Measurements from ENCODE around the gene SMIM44.
"Not testable (repeated sequence)": the region's sequence is repeated elsewhere in the genome, so short reads cannot be mapped to it uniquely, and the experiment has no call there.

SMIM44 gene

DNA sequence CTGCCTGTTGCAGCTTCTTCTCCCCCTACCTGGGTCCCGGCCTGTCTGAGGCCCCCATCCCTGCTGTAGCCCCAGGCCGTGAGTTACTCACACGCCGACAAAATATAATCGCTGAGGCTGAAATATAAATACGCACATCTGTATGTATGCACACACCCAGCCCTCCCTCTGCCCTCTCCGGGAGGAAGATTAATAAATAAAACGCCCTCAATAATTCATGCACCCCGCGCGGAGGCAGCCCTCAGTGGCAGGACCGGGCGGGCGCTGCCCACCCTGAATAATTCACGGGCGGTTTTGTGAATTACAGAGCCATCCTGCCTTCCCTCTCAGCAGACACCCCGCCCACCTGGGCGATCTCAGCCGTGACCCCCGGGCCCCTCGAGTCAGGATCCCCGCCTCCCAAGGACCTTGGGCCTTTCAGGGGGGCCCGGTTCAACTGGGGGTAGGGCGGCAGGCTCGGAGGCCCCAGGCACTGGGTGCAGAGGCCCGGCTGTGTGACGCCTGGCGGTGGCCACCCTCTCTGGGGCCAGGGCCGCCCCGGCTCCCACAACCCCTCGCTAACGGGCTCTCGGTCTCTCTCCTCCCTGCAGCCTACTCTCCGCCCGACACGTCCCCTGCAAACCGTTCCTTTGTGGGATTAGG is 27.2 kb downstream of the SMIM44 start:
- peak; percentile 74 for DNase-seq

DNA sequence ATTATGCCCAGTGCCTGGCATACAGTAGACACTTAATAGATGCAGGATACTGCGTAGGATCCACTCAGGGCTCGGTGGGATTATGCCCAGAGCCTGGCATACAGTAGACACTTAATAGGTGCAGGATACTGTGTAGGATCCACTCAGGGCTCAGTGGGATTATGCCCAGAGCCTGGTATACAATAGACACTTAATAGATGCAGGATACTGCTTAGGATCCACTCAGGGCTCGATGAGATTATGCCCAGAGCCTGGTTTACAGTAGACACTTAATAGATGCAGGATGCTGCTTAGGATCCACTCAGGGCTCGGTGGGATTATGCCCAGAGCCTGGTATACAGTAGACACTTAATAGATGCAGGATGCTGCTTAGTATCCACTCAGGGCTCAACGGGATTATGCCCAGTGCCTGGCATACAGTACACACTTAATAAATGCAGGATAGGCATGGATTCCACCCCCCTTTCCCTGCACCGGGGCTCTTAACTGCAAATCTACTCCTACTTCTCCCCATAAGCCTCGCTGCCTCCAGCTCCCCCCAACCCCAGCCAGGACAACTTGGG is 27.8 kb downstream of the SMIM44 start:
- DNase-seq: no peak

DNA sequence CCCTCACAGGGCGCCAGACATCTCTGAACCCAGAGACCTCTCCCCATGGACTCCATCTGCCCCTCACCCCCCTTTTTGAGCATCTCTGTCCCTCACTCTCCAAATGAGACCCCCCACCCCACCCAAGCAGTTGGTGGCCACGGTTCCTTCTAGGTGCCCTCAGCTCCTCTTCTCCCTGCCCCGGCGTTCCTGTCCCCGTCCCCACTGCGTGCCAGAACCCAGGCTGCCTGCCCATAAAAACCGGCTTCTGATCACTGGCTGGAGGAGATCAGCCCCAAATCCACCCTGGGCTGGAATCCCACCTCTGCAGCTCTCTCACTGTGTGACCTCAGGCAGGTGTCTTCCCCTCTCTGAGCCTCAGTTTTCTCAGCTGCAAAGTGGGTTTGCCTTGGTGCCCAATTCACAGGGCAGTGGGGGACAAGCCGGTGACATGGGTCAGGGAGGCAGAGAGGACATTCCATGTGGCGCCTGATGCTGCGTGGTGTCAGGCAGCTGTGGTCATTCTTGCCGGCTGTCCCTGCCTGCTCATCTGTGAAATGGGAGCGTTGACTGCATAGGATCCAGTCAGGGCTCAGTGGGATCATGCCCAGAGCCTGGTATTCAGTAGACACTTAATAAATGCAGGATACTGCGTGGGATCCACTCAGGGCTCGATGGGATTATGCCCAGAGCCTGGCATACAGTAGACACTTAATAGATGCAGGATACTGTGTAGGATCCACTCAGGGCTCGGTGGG is 28.4 kb downstream of the SMIM44 start:
- no peak for DNase-seq

DNA sequence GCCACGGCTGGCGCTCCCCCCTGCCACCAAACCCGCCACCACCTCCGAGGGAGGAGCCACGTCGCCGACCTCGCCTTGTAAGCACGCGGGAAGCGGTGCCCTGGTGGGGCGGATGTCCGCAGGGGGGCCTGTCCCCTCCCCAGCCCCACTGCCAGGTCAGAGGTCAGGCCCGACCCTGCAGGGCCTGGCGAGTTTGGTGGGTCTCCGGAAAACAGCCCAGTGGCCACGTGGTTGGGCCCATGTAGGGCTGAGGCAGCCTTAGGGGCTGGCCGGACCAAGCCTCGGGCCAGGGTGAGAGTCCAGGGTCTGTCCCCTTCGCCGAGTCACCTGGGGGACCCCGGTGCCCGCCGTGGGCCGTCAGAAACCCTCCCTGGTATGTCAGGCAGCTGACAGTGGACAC is 29.4 kb downstream of the SMIM44 start:
- DNase-seq: no peak

DNA sequence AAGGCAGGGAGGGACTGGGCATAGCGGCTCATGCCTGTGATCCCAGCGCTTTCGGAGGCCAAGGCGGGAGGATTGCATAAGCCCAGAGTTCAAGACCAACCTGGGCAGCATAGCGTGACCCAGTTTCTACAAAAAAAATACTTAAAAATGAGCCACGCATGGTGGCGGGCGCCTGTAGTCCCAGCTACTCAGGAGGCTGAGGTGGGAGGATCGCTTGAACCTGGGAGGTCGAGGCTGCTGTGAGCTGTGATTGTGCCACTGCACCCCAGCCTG is 30.4 kb downstream of the SMIM44 start:
- not testable (repeated sequence) for DNase-seq

DNA sequence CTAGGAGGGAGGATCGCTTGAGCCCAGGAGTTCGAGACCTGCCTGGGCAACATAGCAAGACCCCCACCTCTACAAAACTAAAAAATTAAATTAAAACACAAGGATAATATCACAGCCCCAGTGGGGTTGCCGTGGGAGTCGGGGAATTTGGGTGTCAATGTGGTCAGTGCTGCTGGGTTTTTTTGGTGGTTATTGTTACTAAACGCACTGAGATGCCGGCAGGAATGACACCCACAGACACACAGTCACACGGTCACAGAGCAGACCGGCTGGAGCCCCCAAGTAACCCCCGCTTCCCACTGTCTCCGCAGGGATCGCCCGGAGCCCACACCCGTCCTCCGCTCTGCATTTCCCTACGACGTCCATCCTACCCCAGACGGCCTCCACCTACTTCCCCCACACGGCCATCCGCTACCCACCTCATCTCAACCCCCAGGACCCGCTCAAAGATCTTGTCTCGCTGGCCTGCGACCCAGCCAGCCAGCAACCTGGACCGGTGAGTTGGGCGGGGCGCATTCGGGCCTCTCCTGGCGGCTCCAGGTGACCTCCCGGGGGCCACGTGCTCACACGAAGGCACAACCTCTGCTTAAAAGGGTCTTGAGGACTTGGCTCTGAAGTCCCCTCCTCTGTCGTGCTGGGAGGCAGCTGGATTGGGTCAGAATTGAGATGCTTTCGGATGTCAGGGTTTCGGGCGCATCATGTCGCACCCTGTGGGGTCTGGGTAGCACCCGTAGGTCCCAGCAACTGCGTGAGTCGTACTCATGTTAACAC is 30.9 kb downstream of the SMIM44 start:
- no peak for DNase-seq

DNA sequence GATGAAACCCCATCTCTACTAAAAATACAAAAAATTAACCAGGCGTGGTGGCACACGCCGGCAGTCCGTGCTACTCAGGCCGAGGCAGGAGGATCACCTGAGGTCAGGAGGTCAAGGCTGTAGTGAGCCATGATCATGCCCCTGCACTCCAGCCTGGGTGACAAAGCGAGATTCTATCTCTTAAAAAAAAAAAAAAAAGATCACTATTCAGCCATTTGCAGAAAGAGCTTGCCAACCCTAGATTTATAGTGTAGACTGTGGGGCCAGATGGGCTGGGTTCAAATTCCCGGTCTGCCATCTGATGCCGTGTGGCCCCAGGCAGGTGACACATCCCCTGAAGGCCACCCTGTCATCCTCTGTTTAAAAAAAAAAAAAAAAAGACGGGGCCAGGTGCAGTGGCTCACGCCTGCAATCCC is 31.8 kb downstream of the SMIM44 start:
- DNase-seq: no peak

DNA sequence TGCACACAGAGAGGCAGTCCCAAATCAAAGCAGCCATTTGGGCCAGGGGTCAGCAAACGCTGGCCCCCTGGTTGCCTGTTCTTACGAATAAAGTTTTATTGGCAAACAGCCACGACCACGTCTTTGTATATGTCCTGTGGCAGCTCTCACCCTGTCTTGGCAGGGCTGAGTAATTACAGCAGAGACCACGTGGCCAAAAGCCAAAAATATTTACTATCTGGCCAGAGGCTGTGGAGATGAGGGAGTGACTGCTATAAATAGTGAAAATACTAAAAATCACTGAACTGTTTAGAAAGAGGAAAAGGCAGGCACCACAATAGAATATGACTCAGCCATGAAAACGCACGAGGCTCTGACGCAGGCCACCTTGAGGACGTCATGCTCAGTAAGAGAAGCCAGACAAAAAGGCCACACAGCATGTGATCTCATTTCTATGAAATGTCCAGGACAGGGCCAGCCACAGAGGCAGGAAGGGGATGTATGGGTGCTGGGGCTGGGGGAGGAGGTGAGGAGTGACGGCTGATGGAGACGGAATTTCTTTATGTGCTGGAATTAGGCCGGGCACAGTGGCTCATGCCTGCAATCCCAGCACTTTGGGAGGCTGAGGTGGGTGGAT is 32.3 kb downstream of the SMIM44 start:
- peak; percentile 34 for DNase-seq

DNA sequence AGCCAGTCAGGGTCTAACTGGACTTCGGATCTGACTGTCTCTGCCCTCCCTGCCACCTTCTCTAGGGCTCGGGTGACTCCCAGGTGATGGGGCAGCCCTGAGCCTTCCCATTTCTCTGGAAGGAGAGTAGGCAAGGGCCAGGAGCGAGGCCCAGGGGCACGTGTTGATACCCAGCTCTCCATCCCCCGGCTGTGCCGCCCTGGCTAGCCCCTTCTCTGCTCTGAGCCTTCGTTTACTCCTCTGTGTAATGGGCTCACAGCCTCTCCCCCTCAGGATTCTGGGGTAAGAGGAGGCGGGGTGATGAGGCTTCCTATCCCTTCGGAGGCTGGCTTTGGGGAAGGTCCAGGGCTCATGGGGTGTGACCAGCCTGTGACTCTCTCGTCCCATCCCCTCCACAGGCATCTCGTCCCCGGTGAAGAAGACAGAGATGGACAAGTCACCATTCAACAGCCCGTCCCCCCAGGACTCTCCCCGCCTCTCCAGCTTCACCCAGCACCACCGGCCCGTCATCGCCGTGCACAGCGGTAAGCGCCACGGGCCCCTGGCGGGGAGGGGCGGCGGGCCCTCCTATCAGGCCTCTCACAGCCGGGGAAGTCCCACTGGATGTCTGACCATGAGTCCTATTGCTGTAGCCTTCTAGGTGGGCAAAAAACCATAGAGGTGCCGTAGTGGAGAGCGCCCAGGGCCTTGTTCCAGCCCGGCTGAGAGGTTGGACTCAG is 34.5 kb downstream of the SMIM44 start:
- DNase-seq: no peak

DNA sequence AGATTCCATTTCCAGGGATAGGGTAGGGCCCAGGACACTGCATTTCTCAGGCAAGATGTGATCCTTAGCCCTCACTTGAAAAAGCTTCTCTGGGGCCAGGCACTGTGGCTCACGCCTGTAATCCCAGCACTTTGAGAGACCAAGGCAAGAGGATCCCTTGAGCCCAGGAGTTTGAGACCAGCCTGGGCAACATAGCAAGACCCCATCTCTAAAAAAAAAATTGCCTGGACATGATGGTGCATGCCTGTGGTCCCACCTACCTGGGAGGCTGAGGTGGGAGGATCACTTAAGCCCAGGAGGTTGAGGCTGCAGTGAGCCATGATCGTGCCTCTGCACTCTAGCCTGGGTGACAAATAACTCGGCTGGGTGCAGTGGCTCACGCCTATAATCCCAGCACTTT is 36.6 kb downstream of the SMIM44 start:
- not testable (repeated sequence) for DNase-seq

DNA sequence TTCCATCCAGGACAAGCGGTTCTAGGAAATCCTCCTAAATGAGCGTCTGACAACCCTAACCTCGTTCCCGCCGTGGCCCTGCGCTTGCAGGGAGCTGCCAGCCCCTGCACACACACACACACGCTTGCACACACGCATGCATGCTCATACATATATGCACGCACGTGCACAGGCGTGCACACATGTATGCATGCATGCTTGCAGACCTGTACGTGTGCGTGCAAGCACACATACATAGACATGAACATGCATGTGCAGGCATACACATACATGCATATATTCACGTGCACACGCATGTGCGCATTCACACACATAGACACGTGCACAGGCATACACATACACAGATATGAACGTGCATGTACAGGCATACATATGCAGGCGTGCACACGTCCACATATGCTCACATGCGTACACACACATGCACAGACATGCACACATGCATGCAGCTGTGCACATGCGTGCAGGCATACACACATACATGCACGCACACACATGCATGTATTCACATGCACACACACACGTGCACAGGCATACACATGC is 38.5 kb downstream of the SMIM44 start:
- DNase-seq: no peak

DNA sequence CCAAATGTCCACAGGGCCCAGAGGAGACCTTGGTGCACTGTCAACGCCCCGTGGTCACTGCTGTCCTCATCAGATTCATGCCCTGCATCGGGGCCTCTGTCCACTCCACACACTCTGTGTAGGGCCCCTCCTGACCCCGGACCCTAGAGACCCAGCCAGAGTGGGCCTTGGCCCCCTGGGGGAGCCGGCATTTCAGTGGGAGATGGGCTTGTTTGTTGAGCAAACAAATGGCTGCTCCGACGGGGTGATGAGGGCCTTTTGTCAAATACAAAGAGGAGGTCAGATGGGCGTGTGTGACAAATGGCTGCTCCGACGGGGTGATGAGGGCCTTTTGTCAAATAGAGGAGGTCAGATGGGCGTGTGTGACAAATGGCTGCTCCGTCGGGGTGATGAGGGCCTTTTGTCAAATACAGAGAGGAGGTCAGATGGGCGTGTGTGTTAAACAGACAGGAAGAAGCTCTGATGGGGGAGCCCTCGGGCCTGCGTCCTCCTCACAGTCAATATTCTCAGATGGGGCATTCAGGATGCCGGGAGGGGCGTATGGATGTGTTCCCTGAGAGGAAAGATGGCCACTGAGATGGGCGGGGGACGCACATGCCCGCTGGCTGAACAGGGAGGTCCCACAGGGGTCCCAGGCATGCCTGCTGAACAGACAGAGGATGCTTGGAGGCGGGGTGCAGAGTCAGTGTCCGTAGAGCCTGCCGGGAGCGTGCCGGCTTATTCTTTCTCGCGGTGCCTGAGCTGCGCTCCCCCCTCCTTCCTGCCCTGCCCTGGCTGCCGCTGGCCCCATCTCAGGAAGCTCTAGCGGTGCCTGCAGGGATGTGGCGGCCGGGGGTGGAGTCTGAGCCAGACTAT is 39.2 kb downstream of the SMIM44 start:
- DNase-seq: peak; percentile 86

DNA sequence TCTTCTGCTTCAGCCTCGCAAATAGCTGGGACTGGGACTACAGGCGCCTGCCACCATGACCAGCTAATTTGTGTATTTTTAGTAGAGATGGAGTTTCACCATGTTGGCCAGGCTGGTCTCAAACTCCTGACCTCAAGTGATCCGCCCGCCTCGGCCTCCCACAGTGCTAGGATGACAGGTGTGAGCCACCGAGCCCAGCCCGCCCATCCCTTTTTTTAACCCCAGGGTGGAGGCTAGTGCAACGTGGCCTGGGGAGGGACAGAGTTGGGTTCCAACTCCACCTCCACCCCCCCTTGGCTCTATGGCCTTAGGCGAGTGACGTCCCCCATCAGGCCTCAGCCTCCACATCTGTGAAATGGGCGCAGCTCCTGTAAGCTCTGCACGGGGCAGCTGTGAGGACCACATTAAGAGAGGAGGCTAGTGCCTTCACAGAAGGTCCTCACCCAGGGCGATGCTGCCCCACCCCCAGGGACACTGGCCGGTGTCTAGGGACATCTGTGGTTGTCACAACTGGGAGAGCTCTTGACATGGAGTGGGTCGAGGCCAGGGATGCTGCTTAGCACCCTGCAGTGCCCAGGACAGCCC is 40.7 kb downstream of the SMIM44 start:
- DNase-seq: no peak

DNA sequence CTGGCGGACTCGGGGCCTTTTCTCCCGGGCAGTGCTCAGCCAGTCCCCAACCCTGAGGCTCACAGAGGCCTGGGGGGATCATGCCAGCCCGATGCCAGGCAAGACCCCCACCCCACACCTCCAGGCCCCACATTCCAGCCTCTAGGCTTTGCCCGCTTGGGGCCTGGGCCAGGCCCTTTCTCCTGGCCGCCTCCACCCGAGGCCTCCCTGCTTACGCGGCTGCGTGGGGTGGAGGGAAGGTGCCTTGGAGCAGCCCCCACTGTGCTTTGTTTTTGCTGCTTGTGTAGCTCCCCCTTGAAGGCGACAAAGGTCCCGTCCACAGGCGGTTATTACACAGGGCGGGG is 41.3 kb downstream of the SMIM44 start:
- DNase-seq: no peak

DNA sequence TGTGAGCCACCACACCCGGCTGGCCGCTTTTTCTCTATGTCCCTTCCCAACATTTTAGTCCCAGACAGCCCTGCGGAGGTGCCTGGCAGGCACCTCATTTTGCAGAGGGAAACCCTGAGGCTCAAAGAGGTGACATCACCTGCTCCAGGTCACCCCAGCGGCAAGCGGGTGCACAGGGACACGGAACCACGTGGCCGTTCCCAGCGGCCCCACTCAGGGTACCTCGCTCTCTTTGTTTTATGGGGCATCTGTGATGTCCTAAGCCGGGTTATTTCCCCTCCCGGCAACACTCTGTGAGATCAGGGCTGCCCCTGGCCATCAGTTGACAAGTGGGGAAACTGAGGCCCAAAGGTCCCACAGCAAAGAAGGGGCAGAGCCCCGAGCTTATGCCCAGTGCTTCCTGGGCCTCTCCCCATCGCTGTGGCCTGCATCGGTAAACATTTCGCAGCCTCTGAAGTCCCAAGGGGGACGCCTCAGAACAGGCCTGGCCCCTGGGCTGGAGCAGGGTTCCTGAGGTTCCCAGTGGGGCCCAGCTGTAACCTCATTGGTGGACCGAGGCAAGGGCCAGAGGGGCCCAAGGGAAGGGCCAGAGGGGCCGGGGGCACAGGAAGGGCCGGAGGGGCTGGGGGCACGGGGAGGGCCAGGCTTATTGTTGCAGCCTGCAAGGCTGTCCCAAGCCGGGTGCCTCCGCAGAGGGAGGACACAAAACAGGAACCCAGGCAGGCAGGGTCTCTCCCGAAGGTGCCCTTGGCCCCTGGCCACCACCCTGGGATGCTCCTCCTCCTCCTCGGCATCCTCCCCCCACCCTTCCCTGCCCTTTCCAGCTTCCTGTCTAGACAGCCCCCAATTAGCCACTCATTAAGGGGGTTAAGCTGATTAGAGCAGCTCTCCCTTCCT is 41.9 kb downstream of the SMIM44 start:
- DNase-seq: peak; percentile 71

DNA sequence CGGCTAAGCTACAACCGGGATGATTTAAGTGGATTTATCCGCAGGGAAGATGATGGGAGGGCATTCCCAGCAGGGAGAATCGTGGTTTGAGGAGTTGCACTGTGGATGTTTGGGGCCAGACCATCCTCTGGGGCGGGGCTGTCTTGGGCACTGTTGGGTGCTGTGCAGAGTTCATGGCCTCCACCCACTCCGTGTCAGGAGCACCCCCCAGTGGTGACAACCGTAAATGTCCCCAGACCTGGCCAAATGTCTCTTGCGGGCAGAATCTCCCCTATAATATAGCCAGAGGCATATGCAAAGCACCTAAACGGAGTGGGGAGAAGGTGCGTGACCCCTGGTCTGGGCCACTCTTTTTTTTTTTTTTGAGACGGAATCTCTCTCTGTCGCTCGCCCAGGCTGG is 43.2 kb downstream of the SMIM44 start:
- DNase-seq: no peak

DNA sequence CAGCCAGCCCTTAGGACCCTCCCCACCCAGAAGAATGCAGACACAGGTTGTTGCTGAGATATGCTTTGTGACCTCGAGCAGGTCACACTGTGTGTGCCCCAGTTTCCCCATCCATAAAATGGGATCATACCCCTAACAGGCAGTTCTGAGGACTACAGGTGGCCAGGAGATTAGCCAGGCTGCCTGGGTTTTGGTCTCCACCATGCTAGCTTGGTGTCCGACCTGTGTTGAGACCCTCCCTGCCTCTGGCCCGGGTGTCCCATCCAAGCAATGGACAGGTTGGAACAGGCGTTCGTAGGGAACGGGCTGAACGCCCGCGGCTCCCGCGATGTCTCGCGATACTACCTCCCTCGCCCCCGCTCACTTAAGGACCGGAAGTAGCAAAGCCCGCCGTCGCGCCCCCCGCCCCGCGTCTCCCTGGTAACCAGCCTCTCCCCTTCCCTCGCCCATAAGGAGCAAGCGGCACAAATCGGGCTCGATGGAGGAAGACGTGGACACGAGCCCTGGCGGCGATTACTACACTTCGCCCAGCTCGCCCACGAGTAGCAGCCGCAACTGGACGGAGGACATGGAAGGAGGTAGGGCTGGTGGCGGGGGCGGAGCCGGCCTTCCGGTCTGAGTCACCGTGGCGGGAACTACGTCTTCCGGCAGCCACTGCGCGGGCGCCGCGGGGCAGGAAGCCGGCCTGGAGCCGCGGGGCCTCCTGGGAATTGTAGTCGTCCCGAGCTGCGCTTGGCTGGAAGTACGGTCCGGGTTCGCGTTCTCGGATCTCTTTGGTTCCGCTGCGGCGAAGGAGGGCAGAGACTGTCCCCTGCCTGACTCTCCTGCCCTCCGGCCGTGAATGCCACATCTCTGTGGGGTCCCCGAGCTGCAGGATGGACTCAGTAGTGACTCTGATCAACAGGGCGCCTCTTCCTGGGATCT is 48.3 kb downstream of the SMIM44 start:
- peak; percentile 98 for DNase-seq

DNA sequence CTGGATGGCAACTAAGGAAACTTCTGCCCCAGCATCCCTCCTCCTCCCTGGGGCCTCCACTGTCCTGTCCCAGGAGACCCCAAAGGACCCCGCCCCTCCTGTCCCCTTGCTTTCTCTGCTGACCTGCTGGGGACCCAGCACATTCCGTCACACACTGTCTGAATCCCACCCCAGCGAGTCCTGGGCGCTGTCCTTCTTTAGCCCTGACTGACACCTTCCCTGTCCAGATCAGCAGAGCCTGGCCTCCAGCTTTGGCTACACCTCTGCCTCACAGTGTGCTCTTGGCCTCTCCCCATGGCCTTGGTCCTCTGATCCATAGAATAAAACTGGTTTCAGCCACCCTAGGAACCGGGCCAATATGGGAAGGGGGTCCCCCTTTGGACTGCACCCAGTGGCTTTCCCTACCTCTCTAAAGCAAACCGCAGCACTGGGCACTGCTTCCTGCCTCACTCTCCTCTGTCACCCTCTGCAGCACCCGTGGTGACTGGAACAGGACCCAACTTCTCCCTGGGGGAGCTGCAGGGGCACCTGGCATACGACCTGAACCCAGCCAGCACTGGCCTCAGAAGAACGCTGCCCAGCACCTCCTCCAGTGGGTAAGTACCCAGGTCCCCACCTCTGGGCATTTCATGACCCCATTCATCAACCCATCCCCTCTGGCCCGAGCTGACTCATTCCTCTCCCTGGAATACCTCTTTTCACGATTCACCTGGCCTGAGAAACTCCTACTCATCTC is 49.3 kb downstream of the SMIM44 start:
- DNase-seq: no peak
